Fibroblast of villous mesenchyme (primary cell): ENCODE measurements around the gene DPH3. TPM values are rescaled to one million over a fixed set of nuclear protein-coding genes. Genes with fewer than 3 reads are reported as not detected.

Experiments used
- DNase-seq: peaks from one replicate; pipeline ENCODE4 v3.0.0-alpha.2; 2010; ENCODE audit warnings: low read depth
- H3K4me3 ChIP-seq: 2 replicates; pipeline ENCODE4 v1.5.1; 2011; ENCODE audit warnings: low read depth, mild to moderate bottlenecking, low read length
- CTCF ChIP-seq: IDR thresholded peaks from 2 replicates; pipeline ENCODE4 v1.5.1; 2012; ENCODE audit warnings: low read depth, mild to moderate bottlenecking, low read length; ENCODE audit not compliant: insufficient read depth
- total RNA-seq: library from RNA; depleted of rRNA; stranded (reverse); fragments of >200 nt; gene quantifications from 2 replicates; pipeline ENCODE4 v1.2.3, GENCODE V29; 2012

The DPH3 gene
- total RNA-seq, 1 donor = 33.2 TPM

GRCh38 chr3:16252243-16252978 lies 12.3 kb downstream of the DPH3 start:
- no peak for TF ChIP-seq CTCF
- DNase-seq = peak; percentile 17
- no peak overlapping the region for H3K4me3 ChIP-seq

DNA sequence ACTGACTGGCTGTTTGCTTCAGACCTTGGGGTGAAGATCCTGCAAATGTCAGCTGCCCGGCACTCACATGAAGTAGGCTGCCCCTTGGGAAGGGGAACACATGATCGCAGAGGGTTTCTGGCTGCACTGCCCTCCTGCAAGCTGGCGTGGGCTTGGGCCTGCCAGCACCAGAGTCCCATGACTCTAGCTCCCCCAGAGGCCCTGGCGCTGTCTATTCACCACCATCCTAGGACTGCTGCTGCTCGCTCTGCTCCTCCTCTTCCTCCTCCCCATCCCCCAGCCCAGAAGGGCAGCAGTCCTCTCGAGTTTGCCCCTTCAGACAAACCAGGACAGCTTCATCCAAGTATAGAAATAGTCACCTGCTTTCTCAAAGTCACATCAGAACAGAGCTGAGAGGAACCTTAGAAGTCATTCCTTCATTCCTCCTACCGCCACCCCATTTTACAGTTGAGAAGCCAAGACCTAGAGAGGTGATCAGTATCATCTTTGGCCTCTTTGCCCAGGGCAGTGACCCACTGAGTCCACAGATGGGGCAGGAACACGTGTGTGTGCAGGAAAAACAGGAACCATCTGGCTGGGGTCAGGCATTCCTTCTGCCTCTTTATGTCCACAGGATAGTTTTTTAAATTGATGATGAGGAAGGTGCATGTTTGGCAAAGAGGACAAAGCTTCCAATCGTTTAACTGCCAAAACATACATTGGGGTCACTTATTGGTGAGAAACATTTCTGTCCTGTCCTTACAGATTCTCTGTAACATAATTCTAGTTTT lies 13.2 kb downstream of the DPH3 start:
- no peak for TF ChIP-seq CTCF
- DNase-seq = no peak
- no peak overlapping the region for H3K4me3 ChIP-seq

DNA sequence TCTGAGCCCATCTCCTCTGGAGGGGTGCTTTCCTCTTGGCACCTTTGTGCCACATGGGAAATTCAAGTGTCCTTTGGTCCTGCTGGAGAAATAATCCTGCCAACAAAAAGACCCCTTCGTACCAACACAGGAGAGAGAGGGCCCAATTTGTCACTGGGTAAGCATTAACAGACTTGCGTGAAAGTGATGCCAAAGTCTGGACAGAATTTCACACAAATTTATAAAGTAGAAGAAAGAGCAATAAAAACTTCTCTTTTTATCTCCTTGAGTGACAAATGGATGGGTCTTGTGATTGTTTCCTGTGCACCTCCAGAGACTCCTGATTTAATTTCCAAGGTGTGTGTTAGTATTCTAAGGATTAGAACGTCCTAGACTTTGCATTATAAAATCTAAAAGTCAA lies 14.9 kb downstream of the DPH3 start:
- no peak for DNase-seq
- TF ChIP-seq CTCF = no peak
- H3K4me3 ChIP-seq = no peak overlapping the region

DNA sequence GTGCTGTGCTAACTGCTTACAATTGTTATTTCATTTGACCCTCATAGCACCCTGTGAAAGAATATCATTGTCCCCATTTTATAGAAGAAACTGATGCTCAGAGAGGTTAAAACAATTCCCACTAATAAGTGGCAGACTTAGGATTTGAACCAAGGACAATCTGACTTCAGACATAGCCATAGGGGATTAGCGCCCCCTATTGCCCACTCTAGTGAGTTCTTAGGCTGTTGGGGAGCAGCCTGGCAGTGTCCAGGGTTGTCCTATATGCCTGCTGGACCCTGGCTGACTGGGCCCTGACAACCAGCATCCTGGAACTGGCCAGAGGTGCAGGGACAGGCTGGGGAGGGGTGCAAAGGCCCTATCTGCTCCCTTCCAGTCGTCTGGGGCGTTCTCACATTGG lies 15.4 kb downstream of the DPH3 start:
- peak; percentile 42 for DNase-seq
- peak; percentile 63 for TF ChIP-seq CTCF
- no peak overlapping the region for H3K4me3 ChIP-seq

DNA sequence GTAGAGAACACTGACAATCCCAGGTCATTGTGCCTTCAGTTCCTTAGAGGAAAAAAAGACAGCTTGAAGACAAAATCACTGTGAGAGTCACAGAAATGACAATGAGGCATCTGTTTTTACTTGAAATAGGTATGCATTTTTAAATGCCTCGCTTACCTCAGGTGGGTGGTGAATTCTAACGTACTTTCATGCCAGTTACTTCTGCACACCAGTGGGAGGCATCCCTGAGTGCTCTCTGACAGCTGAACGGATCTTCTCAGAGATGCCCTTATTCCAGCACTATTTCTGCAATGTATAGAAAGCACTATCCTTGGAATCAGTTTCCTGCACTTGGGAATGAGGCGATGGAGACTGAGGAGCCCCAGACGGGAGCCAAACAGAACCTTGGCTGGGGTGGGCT lies 16.2 kb downstream of the DPH3 start:
- no peak for DNase-seq
- no peak overlapping the region for H3K4me3 ChIP-seq
- TF ChIP-seq CTCF = no peak

- TF ChIP-seq CTCF = peak; percentile 88
- no peak overlapping the region for H3K4me3 ChIP-seq
- peak; percentile 86 for DNase-seq
Observed at GRCh38 chr3:16247282-16248061, 17.3 kb downstream of the DPH3 start.
